NCI-H1092 (cell line): Measurements from ENCODE around the gene ACOT8.
"Not testable (repeated sequence)": the region's sequence is repeated elsewhere in the genome, so short reads cannot be mapped to it uniquely, and the experiment has no call there.

ENCODE experiments used
- DNase-seq: peaks from one replicate; lab custom pipeline; 2025; lab: John Stamatoyannopoulos, UW

The ACOT8 gene

GRCh38 chr20:45887346-45887715 lies 30.1 kb upstream of the ACOT8 start, which contains the start of gene SPATA25:
Gene SPATA25, minus strand, starts transcription at chr20:45887622. Its CDS starts 32 bp downstream, at chr20:45887590.
- no peak for DNase-seq

DNA sequence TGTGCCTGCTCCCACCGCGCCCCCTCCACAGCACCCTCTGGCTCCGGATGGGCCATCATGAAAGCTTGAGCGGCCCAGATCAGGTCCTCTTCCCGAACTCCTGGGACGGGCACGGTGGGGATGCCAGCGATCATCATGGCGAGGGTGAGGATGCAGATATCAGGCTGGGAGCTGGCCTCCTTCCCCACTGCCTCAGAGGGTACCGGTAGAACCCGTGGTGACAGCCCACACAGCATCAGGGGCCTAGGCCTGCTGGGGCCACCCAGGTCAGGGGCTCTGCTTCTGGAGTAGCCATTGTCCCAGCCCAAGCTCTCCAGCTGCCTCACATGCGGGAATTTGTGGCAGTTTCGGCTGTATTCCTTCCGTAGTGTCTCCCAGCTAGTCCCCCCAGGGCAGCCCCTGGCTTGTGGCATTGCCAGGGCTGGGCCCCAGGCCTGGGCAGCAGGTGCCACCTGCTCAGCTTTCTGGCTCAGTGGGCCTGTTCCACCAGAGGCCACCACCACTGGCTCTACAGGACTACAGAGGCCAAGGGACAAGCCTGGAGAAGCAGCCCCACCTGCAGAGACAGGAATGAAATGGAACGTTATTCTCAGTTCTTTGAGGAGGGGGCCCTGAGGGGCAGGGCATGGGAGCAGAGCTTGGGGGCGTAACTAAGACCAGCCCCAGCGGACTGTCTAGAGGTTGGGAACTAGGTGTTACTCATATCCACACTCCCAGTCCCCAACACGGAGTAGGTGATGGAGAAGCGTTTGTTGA lies 29.6 kb upstream of the ACOT8 start:
- DNase-seq, result no peak

- DNase-seq, result no peak
Observed at GRCh38 chr20:45883100-45883469, 25.9 kb upstream of the ACOT8 start.

GRCh38 chr20:45882469-45883099 lies 25.4 kb upstream of the ACOT8 start:
- DNase-seq, result no peak

DNA sequence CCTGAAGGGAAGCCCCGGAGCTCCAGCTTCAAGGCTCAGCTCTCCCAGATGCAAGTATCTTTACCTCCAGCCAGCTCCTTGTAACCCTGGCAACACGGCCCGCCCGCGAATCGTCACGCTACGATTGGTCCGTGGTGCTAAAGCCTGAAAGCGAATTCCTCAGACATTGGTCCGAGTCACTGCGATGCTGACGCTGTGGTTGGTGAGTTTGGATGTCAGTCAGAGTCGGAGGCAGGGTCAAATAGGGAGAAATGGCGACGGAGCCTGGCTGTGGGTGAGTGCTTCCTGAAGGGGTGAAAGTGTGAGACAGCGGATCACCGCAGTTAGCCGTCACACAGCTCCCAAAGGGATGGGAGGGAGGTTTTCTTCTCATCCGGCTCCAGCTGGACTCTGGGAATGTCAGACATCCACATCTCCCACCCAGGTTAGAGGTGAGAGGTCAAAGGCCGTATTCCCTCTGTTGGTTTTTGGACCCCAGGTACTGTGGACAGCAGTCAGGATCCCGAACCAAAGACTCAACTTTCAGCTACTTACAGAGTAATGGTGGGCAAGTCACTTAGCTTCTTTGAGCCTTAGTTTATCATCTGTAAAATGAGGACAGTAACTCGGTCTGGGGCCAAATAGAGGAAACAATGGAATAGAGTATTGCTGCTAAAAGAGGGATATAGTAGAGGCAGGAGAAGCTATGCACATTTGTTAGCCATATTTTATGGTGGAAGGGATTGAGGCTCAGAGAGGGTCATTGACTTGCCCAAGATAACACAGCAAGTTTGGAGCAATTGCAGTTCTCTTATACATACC lies 24.0 kb upstream of the ACOT8 start, which contains the start of gene ZSWIM1:
ZSWIM1 (plus strand) TSS at position 240 of the 801 bp plus-strand sequence. CDS start 1,366 bp downstream, outside the sequence.
- peak; percentile 99 for DNase-seq

DNA sequence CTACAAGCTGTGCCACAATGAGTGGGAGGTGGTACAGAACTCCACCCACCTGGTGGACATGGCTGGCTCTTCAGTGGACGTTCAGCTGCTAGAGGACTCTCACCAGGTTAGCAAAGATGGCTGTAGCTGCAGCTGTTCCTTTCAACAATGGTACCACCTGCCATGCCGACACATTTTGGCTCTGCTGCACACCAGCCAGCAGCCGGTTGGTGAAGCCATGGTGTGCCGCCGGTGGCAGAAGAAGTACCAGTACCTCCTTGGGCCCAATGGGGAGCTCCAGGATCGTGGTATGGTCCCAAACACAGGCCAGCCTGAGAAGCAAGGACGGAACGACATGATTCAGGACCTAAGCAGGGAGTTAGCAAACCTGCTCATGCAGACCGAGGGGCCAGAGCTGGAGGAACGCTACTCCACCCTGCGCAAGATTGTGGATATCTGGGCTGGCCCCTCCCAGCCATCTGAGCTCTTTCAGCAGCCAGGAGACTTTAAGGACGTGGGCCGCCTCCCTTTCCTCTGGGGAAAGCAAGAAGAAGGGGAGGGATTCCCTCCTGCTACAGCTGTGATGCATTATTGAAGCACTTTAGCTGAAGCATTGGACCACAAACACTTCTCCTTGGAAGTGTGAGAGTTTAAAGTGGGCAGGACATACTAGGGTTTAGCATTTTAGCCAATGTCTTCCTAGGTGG lies 21.0 kb upstream of the ACOT8 start:
- no peak for DNase-seq

DNA sequence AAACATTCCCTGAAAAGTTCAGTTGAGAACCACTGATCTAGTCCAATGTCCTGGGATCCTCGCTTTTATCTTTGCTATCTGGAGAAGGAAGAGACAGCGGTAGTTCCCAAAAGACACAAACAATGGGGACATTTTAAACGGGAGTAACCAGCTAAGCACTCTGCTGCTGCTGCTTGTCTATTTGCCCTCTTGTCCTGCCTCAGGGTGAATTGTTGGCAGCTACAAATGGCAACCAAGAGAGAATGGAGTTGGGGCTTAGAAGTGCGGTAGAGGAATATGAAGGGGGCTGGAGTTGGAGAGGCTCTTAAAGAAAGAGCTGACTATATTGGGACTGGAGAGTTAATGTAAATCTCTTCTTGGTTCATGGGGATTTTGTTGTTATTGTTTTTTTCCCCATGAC lies 17.4 kb upstream of the ACOT8 start:
- DNase-seq, result no peak

DNA sequence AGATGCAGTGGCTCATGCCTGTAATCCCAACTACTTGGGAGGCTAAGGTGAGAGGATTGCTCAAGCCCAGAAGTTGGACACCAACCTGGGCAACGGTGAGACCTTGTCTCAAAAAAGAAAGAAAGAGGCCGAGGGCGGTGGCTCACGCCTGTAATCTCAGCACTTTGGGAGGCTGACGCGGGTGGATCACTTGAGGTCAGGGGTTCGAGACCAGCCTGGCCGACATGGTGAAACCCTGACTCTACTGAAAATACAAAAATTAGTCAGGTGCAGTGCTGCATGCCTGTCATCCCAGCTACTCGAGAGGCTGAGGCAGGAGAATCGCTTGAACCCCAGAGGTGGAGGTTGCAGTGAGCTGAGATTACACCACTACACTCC lies 16.9 kb upstream of the ACOT8 start:
- not testable (repeated sequence) for DNase-seq

DNA sequence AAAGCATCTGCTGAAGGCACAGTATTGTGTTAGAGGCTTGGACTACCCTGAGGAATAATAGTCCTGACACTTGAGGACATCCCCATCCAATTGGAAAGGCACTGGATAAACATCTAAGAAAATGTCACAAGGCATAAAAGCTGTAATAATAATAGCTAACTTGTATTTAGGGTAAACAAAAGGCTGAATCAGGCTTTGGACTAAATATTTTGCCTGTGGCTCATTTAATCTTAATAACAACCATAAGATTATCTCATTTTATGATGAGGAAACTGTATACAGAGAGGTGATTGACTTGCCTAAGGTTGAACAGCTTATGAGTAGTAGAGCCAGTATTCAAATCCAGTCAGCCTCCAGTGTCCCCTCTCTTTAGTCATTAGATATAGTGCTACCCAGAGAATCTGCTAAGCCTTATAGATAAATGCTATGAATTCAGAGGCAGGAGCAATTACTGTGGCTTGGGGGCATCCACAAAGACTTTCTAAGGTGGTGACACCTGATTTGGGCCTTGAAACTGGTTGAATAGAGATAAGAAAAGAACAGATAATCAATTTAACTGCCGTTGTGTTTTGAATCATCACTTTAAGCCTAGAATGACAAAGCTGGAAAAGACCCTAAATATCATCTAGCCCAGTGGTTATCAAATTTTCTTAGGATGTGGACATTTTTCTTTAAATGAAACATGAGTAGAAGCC lies 16.4 kb upstream of the ACOT8 start:
- no peak for DNase-seq

GRCh38 chr20:45872626-45873025 lies 15.4 kb upstream of the ACOT8 start:
- no peak for DNase-seq

GRCh38 chr20:45867819-45868176 lies 10.6 kb upstream of the ACOT8 start:
- no peak for DNase-seq

GRCh38 chr20:45867136-45867818 lies 10.1 kb upstream of the ACOT8 start:
- no peak for DNase-seq

DNA sequence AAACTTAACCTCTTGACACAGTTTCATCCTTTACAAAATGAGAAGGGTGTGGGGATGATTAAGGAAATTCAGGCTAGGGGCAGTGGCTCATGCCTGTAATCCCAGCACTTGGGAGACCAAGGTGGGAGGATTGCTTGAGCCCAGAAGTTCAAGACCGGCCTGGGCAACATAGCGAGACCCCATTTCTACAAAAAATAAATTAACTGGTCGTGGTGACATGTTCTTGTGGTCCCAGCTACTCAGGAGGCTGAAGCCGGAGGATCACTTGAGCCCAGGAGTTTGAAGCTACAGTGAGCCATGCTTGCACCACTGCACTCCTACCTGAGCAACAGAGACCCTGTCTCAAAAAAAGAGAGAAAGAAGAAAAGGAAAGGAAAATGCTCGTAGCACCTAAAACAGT lies 9.3 kb upstream of the ACOT8 start:
- DNase-seq, result no peak

DNA sequence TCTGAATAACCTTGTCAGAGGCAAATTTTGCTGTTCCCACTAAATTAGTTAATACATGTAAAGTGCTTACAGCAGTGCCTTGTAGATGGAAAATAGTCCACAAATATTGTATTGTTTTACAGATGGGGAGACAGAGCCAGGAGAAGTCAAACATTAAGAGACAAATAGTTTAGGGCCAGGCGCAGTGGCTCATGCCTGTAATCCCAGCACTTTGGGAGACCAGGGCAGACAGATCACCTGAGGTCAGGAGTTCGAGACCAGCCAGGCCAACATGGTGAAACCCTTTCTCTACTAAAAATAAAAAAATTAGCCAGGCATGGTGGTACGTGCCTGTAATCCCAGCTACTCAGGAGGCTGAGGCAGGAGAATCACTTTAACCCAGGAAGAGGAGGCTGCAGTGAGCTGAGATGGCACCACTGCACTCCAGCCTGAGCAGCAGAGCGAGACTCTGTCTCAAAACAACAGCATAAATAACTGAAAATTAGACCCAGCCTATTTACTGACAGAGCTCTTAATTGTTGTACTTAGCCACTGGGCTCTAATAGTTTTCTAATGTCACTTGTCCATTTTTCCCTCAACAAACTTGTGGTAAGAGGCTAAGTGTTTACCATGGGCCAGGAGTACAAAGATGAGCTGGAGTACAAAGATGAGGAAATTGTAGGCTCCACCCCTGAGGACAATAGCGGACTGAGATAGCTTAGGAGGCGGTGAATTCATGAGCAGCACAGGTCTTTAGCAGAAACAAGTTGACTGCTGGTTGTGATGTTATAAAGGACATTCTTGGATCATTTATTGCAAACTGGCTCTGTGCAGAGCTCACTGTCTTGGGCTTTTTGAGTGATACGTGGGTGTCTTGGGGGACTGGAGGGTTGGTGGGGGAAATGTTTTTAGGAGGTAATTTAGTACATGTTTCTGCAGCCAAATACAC lies 6.6 kb upstream of the ACOT8 start:
- DNase-seq, result no peak

- peak; percentile 14 for DNase-seq
Observed at GRCh38 chr20:45861221-45862075, 4.3 kb upstream of the ACOT8 start.

GRCh38 chr20:45860560-45861220 lies 3.5 kb upstream of the ACOT8 start:
- no peak for DNase-seq

GRCh38 chr20:45859916-45860315 lies 2.7 kb upstream of the ACOT8 start:
- DNase-seq, result no peak

GRCh38 chr20:45857882-45858216 lies 657 bp upstream of the ACOT8 start:
- no peak for DNase-seq

GRCh38 chr20:45853484-45853883 lies 3.7 kb downstream of the ACOT8 start:
- DNase-seq, result no peak
